MM.1S (cell line): Measurements from ENCODE around the gene SSTR4.

Experiments used
- DNase-seq: peaks from one replicate; pipeline ENCODE4 v3.0.0-alpha.2; 2015
- H2AFZ ChIP-seq: fragments of 300-600 bp; sonication (generic); 2 replicates; pipeline ENCODE4 v1.6.0; 2016; ENCODE audit warnings: antibody characterized with exemption, low read length
- H3F3A ChIP-seq: fragments of 300-600 bp; sonication (generic); 2 replicates; pipeline ENCODE4 v1.6.1; 2016; ENCODE audit warnings: mild to moderate bottlenecking, antibody characterized with exemption, low read length, moderate library complexity, mixed read lengths; ENCODE audit not compliant: insufficient read depth
- H3K27ac ChIP-seq: fragments of 300-600 bp; sonication (generic); 2 replicates; pipeline ENCODE4 v1.5.1; 2016; ENCODE audit warnings: mild to moderate bottlenecking, low read length
- H3K27me3 ChIP-seq: fragments of 300-600 bp; sonication (generic); replicated peaks from 2 replicates; pipeline ENCODE4 v1.6.0; 2016; ENCODE audit warnings: low read length; ENCODE audit not compliant: insufficient read depth
- H3K36me3 ChIP-seq: fragments of 300-600 bp; sonication (generic); replicated peaks from 2 replicates; pipeline ENCODE4 v1.6.1; 2016; ENCODE audit warnings: mild to moderate bottlenecking, low read length, mixed read lengths; ENCODE audit not compliant: insufficient read depth
- H3K4me1 ChIP-seq: fragments of 300-600 bp; sonication (generic); 2 replicates; pipeline ENCODE4 v1.6.1; 2016; ENCODE audit warnings: low read length, mixed read lengths
- H3K4me2 ChIP-seq: fragments of 300-600 bp; sonication (generic); 2 replicates; pipeline ENCODE4 v1.6.0; 2016; ENCODE audit warnings: low read depth, low read length
- H3K4me3 ChIP-seq: fragments of 300-600 bp; sonication (generic); 2 replicates; pipeline ENCODE4 v1.5.1; 2016; ENCODE audit warnings: low read length, mixed read lengths
- H3K79me2 ChIP-seq: fragments of 300-600 bp; sonication (generic); 2 replicates; pipeline ENCODE4 v1.6.1; 2016; ENCODE audit warnings: mixed run types, low read length, mixed read lengths
- H3K9ac ChIP-seq: fragments of 300-600 bp; sonication (generic); 2 replicates; pipeline ENCODE4 v1.6.1; 2016; ENCODE audit warnings: low read length, mixed read lengths
- H3K9me2 ChIP-seq: fragments of 300-600 bp; sonication (generic); replicated peaks from 2 replicates; pipeline ENCODE4 v1.6.1; 2016; ENCODE audit warnings: mild to moderate bottlenecking, low read length, mixed read lengths; ENCODE audit not compliant: insufficient read depth
- H3K9me3 ChIP-seq: fragments of 300-600 bp; sonication (generic); replicated peaks from 2 replicates; pipeline ENCODE4 v1.6.1; 2016; ENCODE audit warnings: mild to moderate bottlenecking, low read length, mixed read lengths; ENCODE audit not compliant: insufficient read depth
- H4K20me1 ChIP-seq: fragments of 300-600 bp; sonication (generic); 2 replicates; pipeline ENCODE4 v1.6.1; 2016; ENCODE audit warnings: mild to moderate bottlenecking, low read length, moderate library complexity, mixed read lengths; ENCODE audit not compliant: insufficient read depth
- CTCF ChIP-seq: fragments of 300-600 bp; sonication (generic); IDR thresholded peaks from 2 replicates; pipeline ENCODE4 v1.5.1; 2016; ENCODE audit warnings: antibody characterized with exemption, low read length, mixed read lengths
- EZH2 ChIP-seq: fragments of 300-600 bp; sonication (generic); optimal IDR thresholded peaks from 2 replicates; pipeline ENCODE3; 2017; ENCODE audit warnings: low read depth, mild to moderate bottlenecking, antibody characterized with exemption, low read length, mixed read lengths
- EZH2phosphoT487 ChIP-seq: fragments of 300-600 bp; sonication (generic); IDR thresholded peaks from 2 replicates; pipeline ENCODE4 v1.6.1; 2018; ENCODE audit warnings: antibody characterized with exemption, low read length

SSTR4 gene

GRCh38 chr20:22995923-22996322 is 39.2 kb upstream of the SSTR4 start:
- no peak overlapping the region for H3K27ac ChIP-seq
- no peaks in the 10 kb centered on the region for H3K36me3 ChIP-seq
- no peak overlapping the region for H2AFZ ChIP-seq
- H3K9ac ChIP-seq = no peak overlapping the region
- H3K79me2 ChIP-seq = no peaks in the 10 kb centered on the region
- H4K20me1 ChIP-seq = no peaks in the 10 kb centered on the region
- no peak overlapping the region for H3K4me3 ChIP-seq
- TF ChIP-seq EZH2 (no peak), EZH2phosphoT487 (no peak), CTCF (no peak)
- H3K9me3 ChIP-seq = no peaks in the 10 kb centered on the region
- H3K4me2 ChIP-seq = no peak overlapping the region
- H3F3A ChIP-seq = no peaks in the 10 kb centered on the region
- H3K4me1 ChIP-seq = no peaks in the 10 kb centered on the region
- H3K9me2 ChIP-seq = no peaks in the 10 kb centered on the region
- no peaks in the 10 kb centered on the region for H3K27me3 ChIP-seq
- no peak for DNase-seq

- Histone ChIP-seq H3K9ac (no peak overlapping the region), H3K4me2 (no peak overlapping the region), H4K20me1 (no peaks in the 10 kb centered on the region), H3K4me1 (no peaks in the 10 kb centered on the region), H3K9me2 (no peaks in the 10 kb centered on the region), H3K79me2 (no peaks in the 10 kb centered on the region), H2AFZ (no peak overlapping the region), H3K36me3 (no peaks in the 10 kb centered on the region), H3K9me3 (no peaks in the 10 kb centered on the region), H3K27ac (no peak overlapping the region), H3K4me3 (no peak overlapping the region), H3K27me3 (no peaks in the 10 kb centered on the region), H3F3A (no peaks in the 10 kb centered on the region)
- TF ChIP-seq EZH2phosphoT487 = no peak
- TF ChIP-seq CTCF = no peak
- no peak for TF ChIP-seq EZH2
- DNase-seq = no peak
Observed at GRCh38 chr20:22998476-22998875, 36.6 kb upstream of the SSTR4 start.

GRCh38 chr20:22999756-23000155 is 35.4 kb upstream of the SSTR4 start:
- Histone ChIP-seq H3K9me3 (no peaks in the 10 kb centered on the region), H3K9ac (no peak overlapping the region), H3K36me3 (no peaks in the 10 kb centered on the region), H3K27me3 (no peaks in the 10 kb centered on the region), H4K20me1 (no peaks in the 10 kb centered on the region), H3K79me2 (no peaks in the 10 kb centered on the region), H3K4me3 (no peak overlapping the region), H3K9me2 (no peaks in the 10 kb centered on the region), H3F3A (no peaks in the 10 kb centered on the region), H3K4me1 (no peaks in the 10 kb centered on the region), H3K4me2 (no peak overlapping the region), H2AFZ (no peak overlapping the region), H3K27ac (no peak overlapping the region)
- DNase-seq = no peak
- TF ChIP-seq EZH2phosphoT487 (no peak), EZH2 (no peak), CTCF (no peak)
